ENCODE results near the gene COX4I1. TPM values are rescaled to one million over a fixed set of nuclear protein-coding genes. Genes with fewer than 3 reads are reported as not detected.
"Not testable (repeated sequence)": the region's sequence is repeated elsewhere in the genome, so short reads cannot be mapped to it uniquely, and the experiment has no call there.

COX4I1 gene
- total RNA-seq, 2 donors from 2014 or later = 345 to 562 TPM

DNA sequence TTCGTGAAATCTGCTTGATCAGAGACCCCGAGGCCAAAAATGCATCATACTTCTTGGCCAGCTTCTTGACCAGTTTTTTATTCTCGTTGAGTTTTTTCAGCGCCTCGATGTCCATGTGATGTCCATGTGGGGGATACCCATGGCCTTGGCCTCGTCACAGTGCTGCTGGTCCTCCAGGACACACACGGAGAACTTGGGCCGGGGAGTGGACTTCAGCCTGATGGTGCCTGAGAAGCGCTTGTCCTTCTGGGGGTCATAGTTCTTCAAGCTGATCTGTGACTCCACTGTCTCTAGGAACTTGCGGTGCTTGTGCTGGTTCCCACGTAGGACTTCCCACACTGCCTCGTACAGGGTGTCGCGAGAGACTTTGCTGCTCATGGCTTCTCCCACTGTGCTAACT, 16.7 kb downstream of the COX4I1 start:
- H3K4me3 ChIP-seq = no peak overlapping the region
- WGBS = 93% methylated on average over 14 of the region's 14 CpGs
- no peaks in the 10 kb centered on the region for H3K4me1 ChIP-seq (replicated peaks)
- no peaks in the 10 kb centered on the region for H3K36me3 ChIP-seq
- intact Hi-C loops (cut with DNase I) = no loop called here
- H3K27ac ChIP-seq = no peak overlapping the region
- no peaks in the 10 kb centered on the region for H3K9me3 ChIP-seq
- no peak for DNase-seq (ENCODE audit: low spot score)
- TF ChIP-seq POLR2AphosphoS5 (IDR thresholded peaks at IDR 0.05) (no peak), POLR2A (IDR thresholded peaks at IDR 0.05) (no peak)
- TF ChIP-seq, protein P1, sequence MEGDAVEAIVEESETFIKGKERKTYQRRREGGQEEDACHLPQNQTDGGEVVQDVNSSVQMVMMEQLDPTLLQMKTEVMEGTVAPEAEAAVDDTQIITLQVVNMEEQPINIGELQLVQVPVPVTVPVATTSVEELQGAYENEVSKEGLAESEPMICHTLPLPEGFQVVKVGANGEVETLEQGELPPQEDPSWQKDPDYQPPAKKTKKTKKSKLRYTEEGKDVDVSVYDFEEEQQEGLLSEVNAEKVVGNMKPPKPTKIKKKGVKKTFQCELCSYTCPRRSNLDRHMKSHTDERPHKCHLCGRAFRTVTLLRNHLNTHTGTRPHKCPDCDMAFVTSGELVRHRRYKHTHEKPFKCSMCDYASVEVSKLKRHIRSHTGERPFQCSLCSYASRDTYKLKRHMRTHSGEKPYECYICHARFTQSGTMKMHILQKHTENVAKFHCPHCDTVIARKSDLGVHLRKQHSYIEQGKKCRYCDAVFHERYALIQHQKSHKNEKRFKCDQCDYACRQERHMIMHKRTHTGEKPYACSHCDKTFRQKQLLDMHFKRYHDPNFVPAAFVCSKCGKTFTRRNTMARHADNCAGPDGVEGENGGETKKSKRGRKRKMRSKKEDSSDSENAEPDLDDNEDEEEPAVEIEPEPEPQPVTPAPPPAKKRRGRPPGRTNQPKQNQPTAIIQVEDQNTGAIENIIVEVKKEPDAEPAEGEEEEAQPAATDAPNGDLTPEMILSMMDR (IDR thresholded peaks at IDR 0.05) = no peak
- H3K27me3 ChIP-seq (replicated peaks; ENCODE audit: insufficient read depth) = no peaks in the 10 kb centered on the region

- DNase-seq (ENCODE audit: low spot score); H3K27me3 ChIP-seq (replicated peaks; ENCODE audit: insufficient read depth); H3K9me3 ChIP-seq; H3K27ac ChIP-seq; H3K4me3 ChIP-seq; H3K36me3 ChIP-seq; H3K4me1 ChIP-seq (replicated peaks); intact Hi-C loops (cut with DNase I): not testable (repeated sequence)
- 91% methylated on average over 6 of the region's 6 CpGs for WGBS
Measured at GRCh38 chr16:85817195-85817594, 17.7 kb downstream of the COX4I1 start.

- 3% methylated on average over 10 of the region's 10 CpGs for WGBS
- Histone ChIP-seq H3K27me3 (replicated peaks; ENCODE audit: insufficient read depth) (no peaks in the 10 kb centered on the region), H3K9me3 (no peaks in the 10 kb centered on the region), H3K4me1 (replicated peaks) (no peaks in the 10 kb centered on the region), H3K27ac (no peak overlapping the region), H3K36me3 (no peaks in the 10 kb centered on the region), H3K4me3 (no peak overlapping the region)
- peak; percentile 71 for DNase-seq (ENCODE audit: low spot score)
- TF ChIP-seq, protein P1 (IDR thresholded peaks at IDR 0.05) = peak; percentile 14 to 56 (median 50)
- TF ChIP-seq POLR2AphosphoS5 (IDR thresholded peaks at IDR 0.05) (no peak), POLR2A (IDR thresholded peaks at IDR 0.05) (no peak)
- intact Hi-C loops (cut with DNase I) = no loop called here
Measured at GRCh38 chr16:85819245-85819644, 19.8 kb downstream of the COX4I1 start.

DNA sequence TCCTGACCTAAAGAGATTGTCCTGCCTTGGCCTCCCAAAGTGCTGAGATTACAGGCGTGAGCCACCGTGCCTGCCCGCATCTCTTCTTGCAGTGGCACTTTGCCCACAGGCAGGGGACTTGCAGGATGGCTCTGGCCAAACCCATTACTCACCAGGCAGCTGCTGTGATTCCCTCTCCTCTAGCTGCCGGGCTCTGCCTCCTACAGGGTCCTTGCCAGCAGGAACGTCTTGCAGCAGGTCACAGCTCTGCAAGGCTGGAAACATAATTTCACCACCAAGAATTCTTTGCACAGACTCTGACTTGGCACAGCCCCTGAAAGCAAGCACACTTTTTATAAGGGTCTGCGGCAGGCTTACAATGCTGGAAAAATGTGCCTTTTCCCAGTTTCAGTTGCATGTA, 20.3 kb downstream of the COX4I1 start:
- intact Hi-C loops (cut with DNase I) = loop anchor here (2.0 to 10.0 kb wide), 4 partner anchors 165 to 699 kb away; no protein-coding TSS in a partner anchor
- Histone ChIP-seq H3K9me3 (no peaks in the 10 kb centered on the region), H3K27ac (no peak overlapping the region), H3K4me1 (replicated peaks) (no peaks in the 10 kb centered on the region), H3K36me3 (no peaks in the 10 kb centered on the region), H3K4me3 (no peak overlapping the region), H3K27me3 (replicated peaks; ENCODE audit: insufficient read depth) (peaks cover 4% of the 10 kb centered on the region)
- TF ChIP-seq POLR2A (IDR thresholded peaks at IDR 0.05) = no peak
- TF ChIP-seq, protein P1 (IDR thresholded peaks at IDR 0.05) = no peak
- TF ChIP-seq POLR2AphosphoS5 (IDR thresholded peaks at IDR 0.05) = no peak
- WGBS = 47% methylated on average over 6 of the region's 6 CpGs
- no peak for DNase-seq (ENCODE audit: low spot score)

GRCh38 chr16:85820604-85821372, 21.3 kb downstream of the COX4I1 start:
- Histone ChIP-seq H3K27ac (no peak overlapping the region), H3K4me1 (replicated peaks) (no peaks in the 10 kb centered on the region), H3K27me3 (replicated peaks; ENCODE audit: insufficient read depth) (peaks cover 5% of the 10 kb centered on the region), H3K9me3 (no peaks in the 10 kb centered on the region), H3K4me3 (no peak overlapping the region), H3K36me3 (no peaks in the 10 kb centered on the region)
- intact Hi-C loops (cut with DNase I) = loop anchor here (2.0 to 10.0 kb wide), 4 partner anchors 164 to 698 kb away; no protein-coding TSS in a partner anchor
- no peak for TF ChIP-seq POLR2A (IDR thresholded peaks at IDR 0.05)
- no peak for DNase-seq (ENCODE audit: low spot score)
- WGBS = 69% methylated on average over 22 of the region's 22 CpGs
